Measurements from ENCODE around the gene FOXD4L6.
"Not testable (repeated sequence)": the region's sequence is repeated elsewhere in the genome, so short reads cannot be mapped to it uniquely, and the experiment has no call there.

The FOXD4L6 gene

GRCh38 chr9:41100508-41100907 is 28.0 kb downstream of the FOXD4L6 start:
- DNase-seq (ENCODE audit: low spot score) = not testable (repeated sequence)

GRCh38 chr9:41098759-41099158 is 29.7 kb downstream of the FOXD4L6 start:
- not testable (repeated sequence) for DNase-seq (ENCODE audit: low spot score)

- not testable (repeated sequence) for DNase-seq (ENCODE audit: low spot score)
Measured at GRCh38 chr9:41095060-41095459, 33.4 kb downstream of the FOXD4L6 start.

- not testable (repeated sequence) for DNase-seq (ENCODE audit: low spot score)
Measured at GRCh38 chr9:41094010-41094773, 34.3 kb downstream of the FOXD4L6 start.

- DNase-seq (ENCODE audit: low spot score) = not testable (repeated sequence)
Measured at GRCh38 chr9:41090922-41091321, 37.6 kb downstream of the FOXD4L6 start.

- not testable (repeated sequence) for DNase-seq (ENCODE audit: low spot score)
Measured at GRCh38 chr9:41090386-41090785, 38.1 kb downstream of the FOXD4L6 start.

- not testable (repeated sequence) for DNase-seq (ENCODE audit: low spot score)
Measured at GRCh38 chr9:41088450-41089059, 39.9 kb downstream of the FOXD4L6 start.

GRCh38 chr9:41087929-41088328 is 40.6 kb downstream of the FOXD4L6 start:
- DNase-seq (ENCODE audit: low spot score) = not testable (repeated sequence)

- DNase-seq (ENCODE audit: low spot score) = not testable (repeated sequence)
Measured at GRCh38 chr9:41087157-41087780, 41.2 kb downstream of the FOXD4L6 start.

- DNase-seq (ENCODE audit: low spot score) = not testable (repeated sequence)
Measured at GRCh38 chr9:41086685-41087084, 41.8 kb downstream of the FOXD4L6 start.

- DNase-seq (ENCODE audit: low spot score) = not testable (repeated sequence)
Measured at GRCh38 chr9:41086215-41086614, 42.3 kb downstream of the FOXD4L6 start.

- DNase-seq (ENCODE audit: low spot score) = not testable (repeated sequence)
Measured at GRCh38 chr9:41082358-41082757, 46.1 kb downstream of the FOXD4L6 start.

- not testable (repeated sequence) for DNase-seq (ENCODE audit: low spot score)
Measured at GRCh38 chr9:41079464-41079863, 49.0 kb downstream of the FOXD4L6 start.

- not testable (repeated sequence) for DNase-seq (ENCODE audit: low spot score)
Measured at GRCh38 chr9:41077586-41077985, 50.9 kb downstream of the FOXD4L6 start.

Measured in globus pallidus (tissue), 1 donor.